Measurements from ENCODE around the gene HIVEP2. TPM values are rescaled to one million over a fixed set of nuclear protein-coding genes. Genes with fewer than 3 reads are reported as not detected.

Gene HIVEP2
- total and polyA plus RNA-seq, 2 of the 4 experiments (the other 2 are of a cell fraction), result 4.3 to 11.3 TPM

DNA sequence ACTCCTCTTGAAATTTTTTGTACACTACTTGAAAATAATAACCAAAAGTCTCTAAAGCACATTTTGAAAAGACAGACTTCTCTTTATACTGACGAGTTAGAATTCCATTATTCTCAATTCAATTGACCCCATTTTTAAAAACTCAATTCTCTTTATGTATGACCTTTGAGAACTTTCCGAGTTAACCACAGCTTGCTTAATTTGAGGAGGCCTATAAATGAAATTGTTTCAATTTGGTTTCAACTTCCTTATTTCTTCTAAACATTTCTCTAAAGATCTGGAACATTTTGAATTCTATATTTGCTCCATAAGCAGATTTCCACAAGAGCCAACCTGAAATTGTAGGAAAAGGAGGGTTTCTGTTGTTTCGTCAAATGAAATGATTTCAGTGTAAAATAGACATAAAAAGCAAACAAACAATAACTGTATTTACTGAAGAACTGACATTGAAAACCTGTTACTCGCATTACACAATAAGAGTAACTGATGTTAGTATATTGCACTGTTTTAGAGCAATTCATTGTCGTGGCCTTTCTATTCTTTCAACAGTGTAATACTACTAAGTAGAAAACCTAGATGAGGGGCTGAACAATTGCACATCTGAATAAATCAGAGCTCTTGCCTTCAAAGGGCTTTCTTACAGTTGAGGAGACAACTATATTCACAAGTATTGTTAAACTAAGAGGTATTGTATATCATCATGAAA, 223.6 kb downstream of the HIVEP2 start:
- Histone ChIP-seq H3K18ac (ENCODE audit: low read depth, low read length) (no peak overlapping the region), H2BK120ac (ENCODE audit: low read depth, low read length) (no peak overlapping the region), H3K14ac (replicated peaks; ENCODE audit: low read depth, low read length) (no peak overlapping the region), H3K4me1 (ENCODE audit: control insufficient read depth, insufficient read depth, low read length) (no peaks in the 10 kb centered on the region), H3K36me3 (ENCODE audit: control insufficient read depth, insufficient read depth, low read length) (no peaks in the 10 kb centered on the region), H3K56ac (ENCODE audit: extremely low read depth, insufficient read depth, low read length) (no peak overlapping the region; the same call in 1 of the 2 replicates), H3K27ac (ENCODE audit: insufficient read depth, low read length) (no peak overlapping the region), H3K9me1 (ENCODE audit: insufficient read depth, low read length) (no peaks in the 10 kb centered on the region), H2BK5ac (ENCODE audit: low read depth, low read length, poor library complexity, severe bottlenecking) (no peak overlapping the region), H4K8ac (ENCODE audit: low read depth in 2 of 2, low read length in 2 of 2) (no peak overlapping the region), H2AK9ac (replicated peaks; ENCODE audit: low read depth, low read length, poor library complexity) (no peak overlapping the region), H3K79me1 (ENCODE audit: low read depth in 1 of 2, low read length in 2 of 2) (no peaks in the 10 kb centered on the region), H3K4me2 (ENCODE audit: low read depth, low read length) (no peak overlapping the region), H3K9me3 (ENCODE audit: control insufficient read depth, insufficient read depth, low read length) (peaks cover 5% of the 10 kb centered on the region; the same call in 1 of the 2 replicates), H2BK20ac (ENCODE audit: low read depth, low read length) (no peak overlapping the region), H3K23ac (ENCODE audit: low read depth, low read length) (no peak overlapping the region), H4K91ac (ENCODE audit: insufficient read depth, low read depth, low read length) (no peak overlapping the region), H4K20me1 (ENCODE audit: insufficient read depth, low read length) (no peaks in the 10 kb centered on the region), H3K9ac (ENCODE audit: low read depth, low read length) (no peak overlapping the region), H2BK15ac (ENCODE audit: low read depth, low read length) (no peak overlapping the region), H3K4ac (ENCODE audit: low read depth, low read length) (no peak overlapping the region), H2AFZ (replicated peaks; ENCODE audit: low read length, poor library complexity) (no peak overlapping the region), H3K4me3 (ENCODE audit: insufficient read depth, low read depth, low read length) (no peak overlapping the region), H4K5ac (ENCODE audit: low read depth, low read length) (no peak overlapping the region), H3K27me3 (ENCODE audit: control insufficient read depth, insufficient read depth, low read length) (peaks cover under 1% of the 10 kb centered on the region; the same call in 1 of the 2 replicates), H2AK5ac (ENCODE audit: low read depth, low read length) (no peak overlapping the region)
- ATAC-seq (ENCODE audit: low read depth) (no peak), DNase-seq (no peak)
- dilution Hi-C loops (cut with HindIII; ENCODE audit: low sequenced_read_pairs, unreplicated experiment) (no loop called here), in situ Hi-C loops (cut with MboI; ENCODE audit: low sequenced_read_pairs) (no loop called here), intact Hi-C loops (cut with micrococcal nuclease) (no loop called here)
- POLR2A ChIA-PET (ENCODE audit: unreplicated experiment), result no interaction called here
- TF ChIP-seq, protein P1, sequence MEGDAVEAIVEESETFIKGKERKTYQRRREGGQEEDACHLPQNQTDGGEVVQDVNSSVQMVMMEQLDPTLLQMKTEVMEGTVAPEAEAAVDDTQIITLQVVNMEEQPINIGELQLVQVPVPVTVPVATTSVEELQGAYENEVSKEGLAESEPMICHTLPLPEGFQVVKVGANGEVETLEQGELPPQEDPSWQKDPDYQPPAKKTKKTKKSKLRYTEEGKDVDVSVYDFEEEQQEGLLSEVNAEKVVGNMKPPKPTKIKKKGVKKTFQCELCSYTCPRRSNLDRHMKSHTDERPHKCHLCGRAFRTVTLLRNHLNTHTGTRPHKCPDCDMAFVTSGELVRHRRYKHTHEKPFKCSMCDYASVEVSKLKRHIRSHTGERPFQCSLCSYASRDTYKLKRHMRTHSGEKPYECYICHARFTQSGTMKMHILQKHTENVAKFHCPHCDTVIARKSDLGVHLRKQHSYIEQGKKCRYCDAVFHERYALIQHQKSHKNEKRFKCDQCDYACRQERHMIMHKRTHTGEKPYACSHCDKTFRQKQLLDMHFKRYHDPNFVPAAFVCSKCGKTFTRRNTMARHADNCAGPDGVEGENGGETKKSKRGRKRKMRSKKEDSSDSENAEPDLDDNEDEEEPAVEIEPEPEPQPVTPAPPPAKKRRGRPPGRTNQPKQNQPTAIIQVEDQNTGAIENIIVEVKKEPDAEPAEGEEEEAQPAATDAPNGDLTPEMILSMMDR (conservative IDR thresholded peaks at IDR 0.05; ENCODE audit: low read depth, low read length), result no peak
- TF ChIP-seq MXI1 (IDR thresholded peaks at IDR 0.05; ENCODE audit: borderline replicate concordance, low read depth, low read length) (no peak), MAZ (IDR thresholded peaks at IDR 0.05; ENCODE audit: borderline replicate concordance, low read depth, low read length) (no peak), SMC3 (IDR thresholded peaks at IDR 0.05; ENCODE audit: low read depth, low read length) (no peak), RCOR1 (IDR thresholded peaks at IDR 0.05; ENCODE audit: insufficient replicate concordance, low read length) (no peak), FOS (IDR thresholded peaks at IDR 0.05; ENCODE audit: low read depth, low read length) (no peak), CEBPB (IDR thresholded peaks at IDR 0.05; ENCODE audit: low read depth, low read length) (no peak), POLR2A (IDR thresholded peaks at IDR 0.05; ENCODE audit: low read depth, low read length) (no peak), RAD21 (IDR thresholded peaks at IDR 0.05; ENCODE audit: low read length) (no peak), CHD1 (IDR thresholded peaks at IDR 0.05; ENCODE audit: low read depth, low read length) (no peak), MAFK (IDR thresholded peaks at IDR 0.05; ENCODE audit: low read depth, low read length) (no peak), NFE2L2 (IDR thresholded peaks at IDR 0.05; ENCODE audit: low read depth, low read length) (no peak), RFX5 (IDR thresholded peaks at IDR 0.05; ENCODE audit: low read depth, low read length) (no peak), BHLHE40 (IDR thresholded peaks at IDR 0.05; ENCODE audit: low read depth, low read length) (no peak)
- TF ChIP-seq, protein P2, sequence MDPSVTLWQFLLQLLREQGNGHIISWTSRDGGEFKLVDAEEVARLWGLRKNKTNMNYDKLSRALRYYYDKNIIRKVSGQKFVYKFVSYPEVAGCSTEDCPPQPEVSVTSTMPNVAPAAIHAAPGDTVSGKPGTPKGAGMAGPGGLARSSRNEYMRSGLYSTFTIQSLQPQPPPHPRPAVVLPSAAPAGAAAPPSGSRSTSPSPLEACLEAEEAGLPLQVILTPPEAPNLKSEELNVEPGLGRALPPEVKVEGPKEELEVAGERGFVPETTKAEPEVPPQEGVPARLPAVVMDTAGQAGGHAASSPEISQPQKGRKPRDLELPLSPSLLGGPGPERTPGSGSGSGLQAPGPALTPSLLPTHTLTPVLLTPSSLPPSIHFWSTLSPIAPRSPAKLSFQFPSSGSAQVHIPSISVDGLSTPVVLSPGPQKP (IDR thresholded peaks at IDR 0.05; ENCODE audit: borderline replicate concordance, low read depth, low read length), result no peak
- TF ChIP-seq, protein P3, sequence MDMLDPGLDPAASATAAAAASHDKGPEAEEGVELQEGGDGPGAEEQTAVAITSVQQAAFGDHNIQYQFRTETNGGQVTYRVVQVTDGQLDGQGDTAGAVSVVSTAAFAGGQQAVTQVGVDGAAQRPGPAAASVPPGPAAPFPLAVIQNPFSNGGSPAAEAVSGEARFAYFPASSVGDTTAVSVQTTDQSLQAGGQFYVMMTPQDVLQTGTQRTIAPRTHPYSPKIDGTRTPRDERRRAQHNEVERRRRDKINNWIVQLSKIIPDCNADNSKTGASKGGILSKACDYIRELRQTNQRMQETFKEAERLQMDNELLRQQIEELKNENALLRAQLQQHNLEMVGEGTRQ (IDR thresholded peaks at IDR 0.05; ENCODE audit: low read depth, low read length), result no peak
- CTCF ChIA-PET, result no interaction called here
- BruUV-seq (replicated peaks), result no TSS peak
- WGBS, 2 experiments (ENCODE audit: extremely low coverage in 2 of 2, insufficient read length in 1 of 2), result no CpG with 5 or more reads among the region's 5 CpGs
